Activated naive CD4-positive, alpha-beta T cell treated with anti-CD3 and anti-CD28 coated beads, Interleukin-2, amount 50 U/mL, for 24 hours (primary cell): ENCODE results near the gene PCSK7.

Experiments
- H3K27ac Mint-ChIP-seq: one replicate; pipeline ENCODE4 v1.8.0; 2021; ENCODE audit warnings: mild to moderate bottlenecking, mixed read lengths
- H3K27me3 Mint-ChIP-seq: one replicate; pipeline ENCODE4 v1.8.0; 2021; ENCODE audit warnings: mixed read lengths
- H3K36me3 Mint-ChIP-seq: one replicate; pipeline ENCODE4 v1.8.0; 2021; ENCODE audit warnings: mixed read lengths
- H3K4me1 Mint-ChIP-seq: one replicate; pipeline ENCODE4 v1.8.0; 2021; ENCODE audit warnings: mixed read lengths
- H3K4me3 Mint-ChIP-seq: one replicate; pipeline ENCODE4 v1.8.0; 2021; ENCODE audit warnings: mild to moderate bottlenecking, mixed read lengths
- H3K9me3 Mint-ChIP-seq: one replicate; pipeline ENCODE4 v1.8.0; 2021; ENCODE audit warnings: mixed read lengths

PCSK7 gene

DNA sequence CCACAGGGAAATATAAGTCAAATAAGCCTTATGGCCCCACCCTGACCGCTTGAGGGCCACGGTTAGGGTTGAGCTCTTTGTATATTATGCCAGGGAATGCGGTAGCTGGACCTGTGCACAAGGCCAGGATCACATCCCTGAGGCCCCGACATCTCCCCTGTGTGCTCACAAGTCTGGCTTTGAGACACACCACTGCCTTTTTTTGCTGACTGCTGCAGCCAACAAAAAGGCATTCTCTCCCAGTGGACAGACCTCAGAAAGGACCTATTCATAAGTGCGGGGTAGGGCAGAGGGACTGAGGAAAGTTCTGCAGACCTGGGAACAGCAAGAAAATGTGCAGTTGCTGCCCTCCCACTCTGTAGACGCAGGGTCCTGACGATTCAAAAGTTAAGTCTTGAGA, 56.8 kb downstream of the PCSK7 start:
- Mint-ChIP-seq H3K9me3 (no peaks in the 10 kb centered on the region), H3K36me3 (no peaks in the 10 kb centered on the region), H3K27ac (no peak overlapping the region), H3K27me3 (no peaks in the 10 kb centered on the region), H3K4me3 (no peak overlapping the region), H3K4me1 (peaks cover 32% of the 10 kb centered on the region)

DNA sequence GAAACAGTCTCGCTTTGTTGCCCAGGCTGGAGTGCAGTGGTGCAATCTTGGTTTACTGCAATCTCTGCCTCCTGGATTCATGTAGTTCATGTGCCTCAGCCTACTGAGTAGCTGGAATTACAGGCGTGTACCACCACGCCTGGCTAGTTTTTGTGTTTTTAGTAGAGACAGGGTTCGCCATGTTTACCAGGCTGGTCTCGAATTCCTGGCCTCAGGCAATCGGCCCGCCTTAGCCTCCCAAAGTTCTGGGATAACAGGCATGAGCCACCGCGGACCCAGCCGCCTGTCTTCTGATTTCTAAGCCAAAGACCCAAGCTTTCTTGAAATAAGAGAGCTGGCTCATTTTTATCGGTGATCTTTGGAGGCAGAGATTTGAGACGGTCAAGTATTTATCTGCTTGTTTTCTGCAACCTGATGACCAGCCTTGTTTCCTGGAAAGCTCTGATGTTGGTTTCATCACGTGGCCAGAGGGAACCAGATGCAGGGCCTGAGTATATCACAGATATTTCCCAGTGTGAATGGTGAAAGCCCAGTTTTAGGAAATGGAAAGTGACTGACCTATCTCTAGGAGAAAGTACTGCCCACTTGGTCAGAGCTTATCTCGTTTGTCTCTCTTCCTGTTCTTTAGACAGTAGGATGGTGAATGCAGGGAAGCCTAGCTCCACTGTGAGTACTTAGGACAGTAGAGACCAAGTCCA, 59.0 kb downstream of the PCSK7 start:
- H3K4me1 Mint-ChIP-seq = peaks cover 19% of the 10 kb centered on the region
- no peaks in the 10 kb centered on the region for H3K9me3 Mint-ChIP-seq
- H3K4me3 Mint-ChIP-seq = no peak overlapping the region
- no peaks in the 10 kb centered on the region for H3K27me3 Mint-ChIP-seq
- no peaks in the 10 kb centered on the region for H3K36me3 Mint-ChIP-seq
- H3K27ac Mint-ChIP-seq = peak overlapping the region; percentile 41

- Mint-ChIP-seq H3K4me1 (peaks cover 15% of the 10 kb centered on the region), H3K27me3 (no peaks in the 10 kb centered on the region), H3K9me3 (no peaks in the 10 kb centered on the region), H3K4me3 (no peak overlapping the region), H3K27ac (no peak overlapping the region), H3K36me3 (no peaks in the 10 kb centered on the region)
Measured at GRCh38 chr11:117171404-117172061, 60.3 kb downstream of the PCSK7 start.

- H3K36me3 Mint-ChIP-seq = no peaks in the 10 kb centered on the region
- no peaks in the 10 kb centered on the region for H3K27me3 Mint-ChIP-seq
- peaks cover 15% of the 10 kb centered on the region for H3K4me1 Mint-ChIP-seq
- H3K4me3 Mint-ChIP-seq = no peak overlapping the region
- H3K9me3 Mint-ChIP-seq = no peaks in the 10 kb centered on the region
- peak overlapping the region; percentile 51 for H3K27ac Mint-ChIP-seq
Measured at GRCh38 chr11:117171007-117171403, 60.9 kb downstream of the PCSK7 start.

- Mint-ChIP-seq H3K36me3 (peaks cover 3% of the 10 kb centered on the region), H3K27me3 (no peaks in the 10 kb centered on the region), H3K27ac (peak overlapping the region; percentile 23), H3K4me1 (peaks cover 19% of the 10 kb centered on the region), H3K4me3 (no peak overlapping the region), H3K9me3 (no peaks in the 10 kb centered on the region)
Measured at GRCh38 chr11:117170210-117170609, 61.7 kb downstream of the PCSK7 start.

- Mint-ChIP-seq H3K27me3 (no peaks in the 10 kb centered on the region), H3K4me1 (peaks cover 19% of the 10 kb centered on the region), H3K4me3 (no peak overlapping the region), H3K9me3 (no peaks in the 10 kb centered on the region), H3K36me3 (peaks cover 3% of the 10 kb centered on the region), H3K27ac (no peak overlapping the region)
Measured at GRCh38 chr11:117169736-117170135, 62.1 kb downstream of the PCSK7 start.

DNA sequence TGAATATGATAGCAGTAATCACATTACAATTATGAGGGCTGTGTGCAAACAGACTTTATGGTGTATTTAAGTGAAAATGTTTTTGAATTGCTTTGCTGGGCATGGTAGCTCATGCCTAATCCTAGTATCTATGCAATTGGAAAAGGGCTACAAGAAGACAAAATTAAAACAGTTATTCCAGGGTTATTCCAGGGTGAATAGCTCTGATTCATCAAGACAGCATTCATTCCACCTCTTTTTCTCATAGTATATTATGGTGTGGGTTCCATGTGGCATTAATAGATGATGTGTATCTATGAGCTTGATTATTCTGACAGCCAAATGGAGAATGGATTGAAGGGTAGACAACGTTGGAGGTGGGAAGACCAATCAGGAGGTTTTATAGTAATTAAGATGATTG, 65.4 kb downstream of the PCSK7 start:
- H3K9me3 Mint-ChIP-seq = no peaks in the 10 kb centered on the region
- no peak overlapping the region for H3K27ac Mint-ChIP-seq
- H3K4me1 Mint-ChIP-seq = peaks cover 4% of the 10 kb centered on the region
- H3K36me3 Mint-ChIP-seq = peaks cover 3% of the 10 kb centered on the region
- H3K4me3 Mint-ChIP-seq = no peak overlapping the region
- no peaks in the 10 kb centered on the region for H3K27me3 Mint-ChIP-seq

DNA sequence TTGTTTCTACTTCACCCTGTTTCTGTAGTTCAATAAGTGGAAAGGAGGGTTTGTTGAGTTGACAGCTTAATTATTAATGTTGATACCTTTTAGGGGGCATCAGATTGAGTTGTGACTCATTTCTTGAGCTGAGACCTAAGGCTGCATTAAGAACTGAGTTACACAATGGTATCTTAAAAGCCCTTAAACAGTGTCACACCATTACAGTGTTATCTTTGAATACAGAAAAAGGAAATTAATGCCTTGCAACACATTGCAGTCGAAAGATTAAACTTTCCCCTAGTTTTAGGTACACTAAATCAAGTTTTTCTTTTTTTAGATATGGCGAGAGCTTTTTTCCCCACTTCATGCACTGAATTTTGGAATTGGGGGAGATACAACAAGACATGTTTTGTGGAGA, 71.0 kb downstream of the PCSK7 start:
- Mint-ChIP-seq H3K4me3 (no peak overlapping the region), H3K27ac (peak overlapping the region; percentile 43), H3K9me3 (no peaks in the 10 kb centered on the region), H3K36me3 (peaks cover 5% of the 10 kb centered on the region), H3K4me1 (peaks cover 23% of the 10 kb centered on the region), H3K27me3 (no peaks in the 10 kb centered on the region)

DNA sequence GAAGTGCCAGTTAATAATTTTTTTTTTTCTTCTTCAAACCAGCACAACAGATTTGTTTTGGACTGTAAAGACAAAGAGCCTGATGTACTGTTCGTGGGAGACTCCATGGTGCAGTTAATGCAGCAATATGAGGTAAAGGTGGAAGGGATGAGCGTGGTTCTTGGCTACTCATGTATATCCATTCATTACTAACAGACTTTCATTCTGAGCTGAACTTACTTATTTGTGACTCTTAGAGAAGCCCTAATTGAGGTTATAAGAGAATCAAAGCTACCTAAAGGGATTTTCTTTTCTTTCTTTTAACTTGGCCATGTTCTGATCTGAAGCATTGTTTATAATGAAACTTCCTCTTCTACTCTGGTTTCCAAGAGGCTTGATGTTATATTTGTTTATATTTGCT, 72.0 kb downstream of the PCSK7 start:
- H3K4me1 Mint-ChIP-seq = peaks cover 20% of the 10 kb centered on the region
- no peaks in the 10 kb centered on the region for H3K27me3 Mint-ChIP-seq
- peak overlapping the region; percentile 55 for H3K27ac Mint-ChIP-seq
- H3K4me3 Mint-ChIP-seq = no peak overlapping the region
- H3K9me3 Mint-ChIP-seq = no peaks in the 10 kb centered on the region
- H3K36me3 Mint-ChIP-seq = peaks cover 2% of the 10 kb centered on the region

GRCh38 chr11:117157507-117157906, 74.4 kb downstream of the PCSK7 start:
- Mint-ChIP-seq H3K4me3 (no peak overlapping the region), H3K27me3 (no peaks in the 10 kb centered on the region), H3K27ac (peak overlapping the region; percentile 35), H3K4me1 (peaks cover 26% of the 10 kb centered on the region), H3K9me3 (no peaks in the 10 kb centered on the region), H3K36me3 (peaks cover 2% of the 10 kb centered on the region)

DNA sequence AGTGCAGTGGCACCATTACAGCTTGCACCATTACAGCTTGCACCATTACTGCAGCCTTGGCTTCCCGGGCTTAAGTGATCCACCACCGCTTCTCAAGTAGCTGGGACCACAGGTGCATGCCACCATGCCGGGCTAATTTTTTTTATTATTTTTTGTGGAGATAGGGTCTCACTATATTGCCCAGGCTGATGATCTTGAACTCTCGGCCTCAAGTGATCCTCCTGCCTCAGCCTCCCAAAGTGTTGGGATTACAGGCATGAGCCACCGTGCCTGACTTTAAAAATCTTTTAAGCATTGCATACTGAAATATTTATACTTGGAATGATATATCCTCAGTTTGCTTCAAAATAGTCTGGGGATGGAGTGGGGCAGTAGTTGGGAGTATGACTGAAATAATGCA, 77.4 kb downstream of the PCSK7 start:
- Mint-ChIP-seq H3K4me3 (no peak overlapping the region), H3K27me3 (no peaks in the 10 kb centered on the region), H3K27ac (no peak overlapping the region), H3K36me3 (peaks cover 7% of the 10 kb centered on the region), H3K9me3 (no peaks in the 10 kb centered on the region), H3K4me1 (peaks cover 38% of the 10 kb centered on the region)
